Ramos (cell line): ENCODE results near the gene IL1RAPL2.
"Not testable (repeated sequence)": the region's sequence is repeated elsewhere in the genome, so short reads cannot be mapped to it uniquely, and the experiment has no call there.

Source experiments
- in situ Hi-C: fragments of 300-500 bp; cut with MboI; formaldehyde crosslinking; loops from one replicate; pipeline ENCODE4 v1.14.3; 2022; ENCODE audit warnings: low sequenced_read_pairs; ENCODE audit not compliant: unreplicated experiment

IL1RAPL2 gene

DNA sequence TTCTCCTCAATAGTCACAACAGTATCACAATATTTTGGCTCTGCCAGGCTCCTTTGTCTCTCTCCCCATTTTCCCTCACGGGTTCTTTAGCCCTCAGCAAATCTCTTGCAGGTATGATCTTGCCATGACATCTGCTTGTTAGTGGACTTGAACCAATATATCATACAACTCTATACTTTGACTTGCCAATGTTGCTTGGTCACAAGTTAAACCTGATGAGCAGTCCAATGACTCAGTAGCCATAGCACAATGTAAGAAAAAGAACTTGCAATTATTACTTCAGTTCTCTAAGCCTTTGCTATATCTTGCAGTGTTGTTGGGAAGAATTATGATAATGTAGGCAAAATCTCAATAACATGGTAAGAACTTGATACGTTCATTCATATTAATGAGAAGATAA is 1081.8 kb downstream of the IL1RAPL2 start:
- in situ Hi-C loops: no loop called here

- in situ Hi-C loops: no loop called here
Measured at GRCh38 chrX:105648732-105649131, 1082.7 kb downstream of the IL1RAPL2 start.

- in situ Hi-C loops: no loop called here
Measured at GRCh38 chrX:105650577-105650976, 1084.6 kb downstream of the IL1RAPL2 start.

DNA sequence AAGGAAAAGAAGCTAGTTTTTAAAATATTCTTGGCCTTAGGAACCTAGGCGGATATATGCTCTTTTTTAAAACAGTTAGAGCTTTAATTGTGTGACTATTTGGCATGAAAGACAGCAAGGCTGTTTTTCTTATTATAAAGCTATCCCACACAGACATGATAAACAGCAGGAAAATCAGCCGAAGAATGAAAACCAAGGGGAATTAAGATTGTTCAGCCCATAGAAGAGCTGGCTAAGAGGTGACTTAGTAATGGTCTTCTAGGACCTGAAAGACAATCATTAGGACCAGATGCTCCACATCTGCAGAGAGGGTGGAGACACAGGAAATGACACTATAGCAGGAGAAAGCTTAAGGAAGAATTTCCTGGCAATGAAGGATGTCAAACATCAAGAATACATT is 1085.0 kb downstream of the IL1RAPL2 start:
- in situ Hi-C loops: no loop called here

DNA sequence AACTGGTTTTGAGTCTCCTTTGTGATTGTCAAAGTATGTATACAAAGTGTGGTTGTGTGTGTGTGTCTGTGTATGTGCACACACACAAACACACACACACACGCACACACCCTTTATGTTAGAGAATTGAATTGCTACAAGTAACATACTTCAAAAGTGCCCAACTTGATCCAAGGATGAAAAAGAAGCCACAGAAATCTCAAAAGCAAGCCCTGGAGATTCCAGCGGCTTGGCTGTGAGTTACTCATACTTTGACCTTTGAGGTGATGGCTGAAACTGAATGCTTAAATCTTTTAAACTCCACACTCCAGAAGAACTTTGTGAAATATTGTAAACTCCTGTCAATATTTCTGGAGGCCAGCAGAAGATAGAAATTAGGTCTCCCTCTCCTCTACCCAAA is 1087.9 kb downstream of the IL1RAPL2 start:
- in situ Hi-C loops: no loop called here

DNA sequence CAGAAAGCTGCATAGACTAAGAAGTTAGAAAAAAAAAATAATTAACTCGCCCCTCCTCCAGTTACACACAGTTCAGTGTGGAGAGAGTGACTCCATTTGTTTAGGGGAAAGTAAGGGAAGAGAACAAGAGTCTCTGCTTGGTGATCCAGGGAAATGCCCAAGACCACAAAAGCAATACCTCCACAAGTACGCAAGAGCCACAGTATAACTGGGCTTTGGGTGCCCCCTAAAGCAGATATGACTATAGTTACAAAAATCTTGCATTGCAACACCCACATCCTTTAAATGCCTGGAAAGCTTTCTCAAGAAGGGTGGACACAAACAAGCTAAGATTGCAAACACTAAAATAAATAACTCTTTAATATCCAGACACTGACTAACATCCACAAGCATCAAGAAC is 1092.1 kb downstream of the IL1RAPL2 start:
- in situ Hi-C loops: no loop called here

GRCh38 chrX:105662248-105662647 is 1096.2 kb downstream of the IL1RAPL2 start:
- in situ Hi-C loops: no loop called here

DNA sequence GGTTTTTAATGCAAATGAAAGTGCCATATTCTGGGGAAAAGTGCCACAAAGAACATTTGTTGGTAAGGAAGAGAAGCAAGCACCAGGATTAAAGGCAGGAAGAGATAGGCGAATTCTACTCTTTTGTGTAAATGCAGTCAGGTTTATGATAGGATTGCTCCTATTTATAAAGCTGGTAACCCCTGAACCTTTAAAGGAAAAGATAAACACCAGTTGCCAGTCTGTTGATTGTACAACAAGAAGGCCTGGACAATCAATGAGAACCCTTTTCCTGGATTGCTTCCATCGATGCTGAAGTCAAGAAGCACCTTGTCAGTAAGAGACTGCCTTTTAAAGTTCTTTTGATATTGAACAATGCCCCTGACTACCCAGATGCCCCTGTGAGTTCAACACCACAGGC is 1098.2 kb downstream of the IL1RAPL2 start:
- in situ Hi-C loops: no loop called here

GRCh38 chrX:105684288-105684687 is 1118.3 kb downstream of the IL1RAPL2 start:
- in situ Hi-C loops: not testable (repeated sequence)

DNA sequence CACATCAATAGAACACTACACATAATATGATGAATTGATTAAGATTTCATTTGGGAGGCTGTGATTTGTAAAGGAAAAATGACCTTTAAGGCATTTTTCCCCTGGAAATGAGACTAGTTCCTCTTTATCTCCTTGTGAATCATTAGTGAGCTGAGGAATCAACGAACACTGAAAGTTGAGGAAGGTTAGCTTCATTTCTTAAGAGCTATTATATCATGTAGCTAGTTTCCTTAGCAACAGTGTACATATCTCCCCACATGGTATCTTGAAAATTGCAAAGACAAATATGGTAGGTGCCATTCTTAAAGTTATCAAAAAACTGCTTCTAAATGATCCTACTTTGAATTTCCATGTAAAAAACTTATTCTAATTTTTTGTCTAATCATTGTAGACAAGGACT is 1128.8 kb downstream of the IL1RAPL2 start:
- in situ Hi-C loops: no loop called here

DNA sequence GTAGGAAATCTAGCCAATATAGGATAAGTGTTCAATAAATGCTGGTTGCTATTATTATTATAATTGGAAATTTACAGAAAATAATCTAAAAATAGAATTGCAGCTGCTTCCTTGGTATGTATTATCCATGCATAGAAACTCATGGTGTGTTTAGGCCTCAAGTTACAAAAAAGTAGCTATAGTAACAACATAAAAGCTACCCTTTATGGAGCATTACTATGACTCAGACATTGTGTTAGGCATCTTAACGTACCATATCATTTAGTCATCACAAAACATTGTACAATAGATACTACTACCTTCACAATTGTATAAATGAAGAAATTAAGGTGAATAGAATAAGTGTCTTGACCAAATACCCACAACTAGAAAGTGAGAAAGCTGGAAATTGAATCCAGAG is 1129.5 kb downstream of the IL1RAPL2 start:
- in situ Hi-C loops: no loop called here

GRCh38 chrX:105696870-105697269 is 1130.9 kb downstream of the IL1RAPL2 start:
- in situ Hi-C loops: no loop called here

- in situ Hi-C loops: no loop called here
Measured at GRCh38 chrX:105697984-105698781, 1132.2 kb downstream of the IL1RAPL2 start.

GRCh38 chrX:105700331-105700730 is 1134.3 kb downstream of the IL1RAPL2 start:
- in situ Hi-C loops: no loop called here

DNA sequence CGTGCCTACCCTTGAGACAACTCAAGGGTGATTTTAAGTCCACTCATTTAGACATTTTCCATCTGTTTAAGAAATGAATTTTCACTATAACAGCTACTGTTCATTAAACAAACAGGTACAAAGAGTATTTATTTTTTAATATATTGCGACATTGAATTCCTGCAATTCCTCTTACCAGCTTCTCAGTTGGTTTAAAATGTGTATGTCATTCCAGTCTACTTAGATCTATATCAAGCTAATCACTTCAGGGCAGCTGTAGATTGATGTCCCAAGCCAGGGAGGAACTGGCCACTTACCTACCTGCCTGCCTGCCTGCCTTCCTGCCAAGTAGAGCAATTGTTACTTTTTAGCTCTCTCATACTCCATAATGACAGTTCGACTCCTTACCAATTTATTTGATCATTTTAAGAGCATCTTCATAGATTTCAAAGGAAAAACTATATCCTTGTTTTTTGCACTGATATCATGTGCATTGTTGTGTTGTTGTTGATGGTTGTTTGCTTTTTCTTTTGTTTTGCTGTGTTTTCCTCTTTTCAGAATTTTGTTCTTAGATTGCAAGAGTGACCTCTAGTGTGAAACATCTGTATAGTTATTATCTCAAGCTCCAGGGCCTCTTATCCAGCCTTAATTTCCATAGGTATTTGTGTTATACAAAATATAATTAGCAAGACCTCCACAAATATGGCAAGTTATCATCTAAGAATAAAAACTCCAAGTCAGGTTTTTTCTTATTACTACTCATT is 1135.5 kb downstream of the IL1RAPL2 start:
- in situ Hi-C loops: no loop called here

DNA sequence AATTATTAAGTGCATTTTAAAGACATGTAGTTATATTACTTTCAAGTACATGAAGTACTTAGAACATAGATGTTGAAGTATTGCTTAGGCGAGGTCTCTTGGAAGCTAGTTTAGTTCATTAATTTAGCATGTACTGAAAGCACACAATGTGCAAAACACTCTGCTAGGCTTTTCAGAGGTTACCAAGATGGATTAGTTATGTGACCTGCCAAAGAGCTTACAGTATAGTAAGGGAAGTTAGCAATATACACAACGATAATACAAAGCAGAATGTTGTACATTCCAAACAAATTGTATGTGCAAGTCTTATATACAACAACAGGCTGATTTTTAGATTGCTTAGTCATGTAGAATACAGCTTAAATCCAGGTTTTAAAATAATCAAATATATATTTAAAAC is 1137.9 kb downstream of the IL1RAPL2 start:
- in situ Hi-C loops: no loop called here

DNA sequence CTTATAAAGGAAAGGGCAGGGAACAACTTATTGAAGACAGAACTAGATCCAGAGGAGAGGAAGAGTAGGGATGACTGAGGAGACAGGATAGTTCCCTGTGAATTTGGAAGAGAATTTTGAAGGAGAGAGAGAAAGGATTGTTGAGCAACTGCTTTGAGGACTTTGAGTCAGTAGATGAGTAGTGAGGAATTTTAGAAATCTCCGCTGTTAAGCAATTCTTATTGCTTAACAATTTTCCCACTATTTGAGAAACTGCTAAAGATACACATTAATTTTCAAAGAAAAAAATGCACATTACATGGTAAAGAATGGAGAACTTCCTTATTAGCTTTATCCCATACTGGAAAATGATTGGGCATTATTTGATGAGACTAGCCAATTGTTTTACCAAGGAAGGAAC is 1140.0 kb downstream of the IL1RAPL2 start:
- in situ Hi-C loops: no loop called here

GRCh38 chrX:105711805-105712204 is 1145.8 kb downstream of the IL1RAPL2 start:
- in situ Hi-C loops: no loop called here

DNA sequence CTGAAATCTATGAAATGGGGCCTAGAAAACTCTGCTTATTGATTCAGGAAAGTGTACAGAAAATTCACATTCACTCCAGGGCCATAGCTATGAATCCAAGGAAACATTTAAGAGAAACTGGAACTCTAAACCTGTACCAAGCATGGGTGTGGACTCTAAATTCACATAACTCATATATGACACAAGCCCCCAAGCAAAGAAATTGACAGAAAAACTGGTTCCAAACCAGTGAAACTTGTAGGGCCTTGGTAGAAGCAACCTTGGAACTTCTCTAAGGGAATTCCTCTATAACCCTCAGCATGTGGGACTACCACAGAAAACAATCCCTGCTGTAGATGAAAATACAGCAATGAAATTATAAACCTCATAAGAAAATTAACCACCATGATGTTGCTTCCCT is 1149.7 kb downstream of the IL1RAPL2 start:
- in situ Hi-C loops: no loop called here

DNA sequence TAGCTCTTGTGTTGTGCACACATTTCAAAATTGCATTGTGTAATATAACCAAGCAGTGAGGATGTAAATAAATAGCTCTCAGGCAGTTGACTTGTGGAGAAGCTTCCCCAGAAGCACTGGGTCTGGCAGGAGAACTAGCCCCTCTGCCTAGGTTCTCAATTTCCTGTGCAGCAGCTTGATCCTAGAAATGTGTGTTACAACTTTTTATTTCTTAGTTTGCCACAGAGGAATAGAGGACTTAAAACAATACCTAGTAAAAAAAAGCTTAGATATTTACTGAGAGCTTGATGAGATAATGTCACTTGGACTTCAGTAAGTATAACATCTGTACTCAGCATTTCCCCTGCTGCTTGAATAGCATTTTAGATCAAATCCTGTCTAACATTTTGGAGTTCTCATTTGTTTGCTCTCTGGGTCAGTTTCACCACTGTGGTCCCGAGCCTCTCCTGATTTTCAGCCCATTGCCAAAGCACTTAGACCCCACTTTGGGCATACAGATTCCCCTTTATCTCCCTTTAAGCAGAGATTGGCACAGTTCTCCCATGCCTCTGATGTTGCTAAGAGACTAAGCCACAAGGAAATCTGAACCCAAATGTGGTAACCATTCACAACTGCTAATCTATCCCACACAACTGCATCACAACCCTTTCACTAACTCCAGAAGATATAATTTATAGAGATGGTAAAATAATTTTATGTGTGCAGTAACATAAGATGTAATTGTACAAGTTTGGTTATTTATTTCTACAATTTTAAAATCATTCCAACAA is 1158.2 kb downstream of the IL1RAPL2 start:
- in situ Hi-C loops: no loop called here

DNA sequence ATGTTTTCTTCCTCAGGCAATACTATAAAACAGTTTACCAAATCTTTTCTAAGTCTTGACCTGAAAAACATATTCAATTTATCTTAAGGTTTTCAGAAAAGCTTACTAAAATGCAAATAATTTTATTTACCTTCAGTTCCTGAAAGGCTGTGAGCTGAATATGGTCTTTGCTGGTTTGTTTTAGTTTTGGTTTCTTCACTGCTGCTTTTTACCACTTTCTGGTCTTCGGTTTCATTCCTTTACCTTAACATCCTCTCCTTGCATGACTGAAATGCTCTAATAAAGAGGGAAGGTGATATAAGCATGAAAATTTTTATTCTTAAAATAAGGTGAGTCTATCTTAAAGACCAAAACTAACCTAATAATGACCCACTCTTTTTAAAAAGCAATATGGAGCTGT is 1159.2 kb downstream of the IL1RAPL2 start:
- in situ Hi-C loops: no loop called here
